Subcutaneous abdominal adipose tissue (tissue), 5 donors: ENCODE data around the gene ZNF423.

Experiments used
- H3K27ac ChIP-seq: one replicate; pipeline ENCODE4 v1.7.0; 2013; ENCODE audit warnings: low read depth, mild to moderate bottlenecking, inconsistent platforms, low read length, moderate library complexity
- H3K27me3 ChIP-seq, 5 donors: one replicate each; pipeline ENCODE4 v1.7.0; 2013; ENCODE audit warnings: low read length in 5 of 5, inconsistent platforms in 1 of 5; ENCODE audit not compliant: control insufficient read depth in 5 of 5, insufficient read depth in 4 of 5
- H3K36me3 ChIP-seq, 5 donors: one replicate each; pipeline ENCODE4 v1.7.0; 2013; ENCODE audit warnings: low read length in 5 of 5; ENCODE audit not compliant: control insufficient read depth in 5 of 5, insufficient read depth in 5 of 5
- H3K4me1 ChIP-seq, 5 donors: one replicate each; pipeline ENCODE4 v1.7.0; 2013; ENCODE audit warnings: low read length in 5 of 5, mild to moderate bottlenecking in 3 of 5, moderate library complexity in 1 of 5; ENCODE audit not compliant: control insufficient read depth in 5 of 5, insufficient read depth in 5 of 5
- H3K4me3 ChIP-seq, 5 donors: one replicate each; pipeline ENCODE4 v1.7.0; 2013; ENCODE audit warnings: low read length in 5 of 5, low read depth in 1 of 5
- H3K9ac ChIP-seq, 5 donors: one replicate each; pipeline ENCODE4 v1.7.0; 2013; ENCODE audit warnings: low read length in 5 of 5, mild to moderate bottlenecking in 4 of 5, moderate library complexity in 3 of 5
- H3K9me3 ChIP-seq, 5 donors: one replicate each; pipeline ENCODE4 v1.7.0; 2013; ENCODE audit warnings: low read length in 5 of 5; ENCODE audit not compliant: control insufficient read depth in 5 of 5
- donor health status: healthy.
- donor health status: healthy.
- donor health status: healthy.
- donor health status: healthy.
- donor health status: healthy.

The ZNF423 gene

DNA sequence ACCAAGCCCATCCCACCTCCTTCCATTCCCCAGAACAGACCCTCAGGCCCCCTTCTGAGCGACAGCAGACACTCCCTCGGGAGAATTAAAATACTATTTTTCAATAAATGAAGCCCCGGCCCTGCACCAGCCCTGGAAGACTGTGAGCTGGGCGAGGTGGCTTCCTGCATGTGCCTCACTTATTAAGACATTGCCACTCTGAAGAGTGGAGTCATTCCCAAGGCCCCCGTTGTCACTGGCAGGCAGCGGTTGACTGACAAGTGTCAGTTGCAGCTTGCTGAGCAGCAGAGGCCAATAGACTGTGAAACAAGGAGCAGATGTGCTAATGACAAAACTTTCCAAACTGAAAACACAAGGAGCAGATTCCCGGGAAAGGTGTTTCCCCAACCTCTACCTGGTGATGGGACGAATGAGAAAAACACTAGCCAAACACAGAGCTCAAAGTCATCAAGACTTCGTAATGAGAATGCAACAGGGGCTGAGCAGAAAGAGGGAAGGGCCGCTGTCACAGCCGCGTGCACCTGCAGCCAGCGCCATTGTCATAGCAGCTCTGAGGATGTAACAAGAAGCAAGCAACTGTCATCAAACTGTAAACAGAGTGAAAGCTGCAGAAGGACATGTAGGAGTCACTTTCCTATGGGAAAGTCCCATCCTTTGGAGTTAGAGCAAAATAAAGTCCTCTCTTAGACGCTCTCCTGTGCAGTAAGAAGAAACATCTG is 250.2 kb downstream of the ZNF423 start:
- Histone ChIP-seq H3K9me3 (no peaks in the 10 kb centered on the region), H3K9ac (no peak overlapping the region), H3K36me3 (peaks cover 0 to 4% (median 0%) of the 10 kb centered on the region in 5 donors), H3K4me1 (peaks cover 0 to 4% (median 0%) of the 10 kb centered on the region in 5 donors), H3K4me3 (no peak overlapping the region), H3K27ac (no peak overlapping the region), H3K27me3 (no peaks in the 10 kb centered on the region)

DNA sequence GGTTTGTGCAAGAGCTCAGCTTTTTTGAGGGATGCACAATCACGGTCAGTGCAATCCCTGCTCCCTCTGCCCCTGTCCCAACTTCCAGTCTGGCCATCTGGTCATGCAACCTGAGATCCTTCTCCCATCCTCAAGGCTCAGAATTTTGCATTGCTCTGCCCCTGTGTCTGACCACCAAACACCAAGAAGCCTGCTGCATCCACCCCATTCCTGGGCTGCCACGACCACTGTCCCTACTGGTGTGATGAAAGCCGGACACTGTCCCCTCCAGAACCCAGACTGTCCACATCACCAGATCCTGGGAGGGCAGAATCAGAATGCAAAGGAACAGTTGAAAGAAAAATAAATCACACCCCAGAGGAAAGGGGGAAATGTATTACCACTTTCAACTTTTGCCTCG is 251.3 kb downstream of the ZNF423 start:
- Histone ChIP-seq H3K4me3 (no peak overlapping the region), H3K9ac (no peak overlapping the region), H3K36me3 (peaks cover 0 to 4% (median 0%) of the 10 kb centered on the region in 5 donors), H3K4me1 (peaks cover 0 to 4% (median 0%) of the 10 kb centered on the region in 5 donors), H3K27me3 (no peaks in the 10 kb centered on the region), H3K9me3 (no peaks in the 10 kb centered on the region), H3K27ac (no peak overlapping the region)

DNA sequence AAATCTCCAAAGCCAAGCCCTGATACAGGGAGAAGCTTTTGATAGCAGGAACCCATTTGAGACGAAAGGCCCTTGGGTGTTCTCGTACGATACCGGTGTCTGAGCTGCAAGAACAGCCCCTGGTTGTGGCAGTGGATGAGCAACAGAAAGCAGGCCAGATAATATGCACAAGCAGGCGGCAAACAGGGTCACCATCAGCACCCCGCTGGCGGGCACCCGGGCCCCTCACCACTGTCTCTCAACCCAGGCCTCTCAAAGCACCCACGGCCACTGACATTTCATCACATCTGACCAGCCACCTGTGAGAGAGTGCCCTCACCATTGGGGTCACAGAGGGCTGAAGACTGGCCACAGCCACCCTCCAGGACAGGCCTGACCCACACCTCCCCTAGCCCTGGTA is 252.0 kb downstream of the ZNF423 start:
- no peak overlapping the region for H3K27ac ChIP-seq
- no peaks in the 10 kb centered on the region for H3K9me3 ChIP-seq
- H3K4me1 ChIP-seq = peaks cover 0 to 4% (median 0%) of the 10 kb centered on the region in 5 donors
- no peak overlapping the region for H3K9ac ChIP-seq
- no peaks in the 10 kb centered on the region for H3K27me3 ChIP-seq
- no peak overlapping the region for H3K4me3 ChIP-seq
- H3K36me3 ChIP-seq = peaks cover 0 to 4% (median 0%) of the 10 kb centered on the region in 5 donors

DNA sequence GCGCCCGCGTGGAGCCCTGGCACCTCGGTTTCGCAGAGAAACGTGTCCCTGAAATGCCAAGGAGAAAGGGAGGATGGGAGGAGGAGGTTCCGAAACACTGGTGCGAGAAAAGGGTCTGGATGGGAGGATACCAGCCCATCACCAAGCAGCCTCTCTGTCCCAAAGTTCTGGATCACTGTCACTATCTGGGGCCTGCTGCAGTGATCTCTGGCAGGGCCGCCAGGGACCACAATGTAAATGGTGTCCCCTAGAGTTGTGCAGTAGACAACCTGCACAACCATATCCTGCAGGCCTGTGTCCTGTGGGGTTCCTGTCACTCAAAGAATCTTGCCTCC is 253.0 kb downstream of the ZNF423 start:
- Histone ChIP-seq H3K36me3 (peaks cover 0 to 4% (median 0%) of the 10 kb centered on the region in 5 donors), H3K4me3 (no peak overlapping the region), H3K27ac (no peak overlapping the region), H3K4me1 (peaks cover 0 to 2% (median 0%) of the 10 kb centered on the region in 5 donors), H3K9ac (no peak overlapping the region), H3K27me3 (no peaks in the 10 kb centered on the region), H3K9me3 (no peaks in the 10 kb centered on the region)

DNA sequence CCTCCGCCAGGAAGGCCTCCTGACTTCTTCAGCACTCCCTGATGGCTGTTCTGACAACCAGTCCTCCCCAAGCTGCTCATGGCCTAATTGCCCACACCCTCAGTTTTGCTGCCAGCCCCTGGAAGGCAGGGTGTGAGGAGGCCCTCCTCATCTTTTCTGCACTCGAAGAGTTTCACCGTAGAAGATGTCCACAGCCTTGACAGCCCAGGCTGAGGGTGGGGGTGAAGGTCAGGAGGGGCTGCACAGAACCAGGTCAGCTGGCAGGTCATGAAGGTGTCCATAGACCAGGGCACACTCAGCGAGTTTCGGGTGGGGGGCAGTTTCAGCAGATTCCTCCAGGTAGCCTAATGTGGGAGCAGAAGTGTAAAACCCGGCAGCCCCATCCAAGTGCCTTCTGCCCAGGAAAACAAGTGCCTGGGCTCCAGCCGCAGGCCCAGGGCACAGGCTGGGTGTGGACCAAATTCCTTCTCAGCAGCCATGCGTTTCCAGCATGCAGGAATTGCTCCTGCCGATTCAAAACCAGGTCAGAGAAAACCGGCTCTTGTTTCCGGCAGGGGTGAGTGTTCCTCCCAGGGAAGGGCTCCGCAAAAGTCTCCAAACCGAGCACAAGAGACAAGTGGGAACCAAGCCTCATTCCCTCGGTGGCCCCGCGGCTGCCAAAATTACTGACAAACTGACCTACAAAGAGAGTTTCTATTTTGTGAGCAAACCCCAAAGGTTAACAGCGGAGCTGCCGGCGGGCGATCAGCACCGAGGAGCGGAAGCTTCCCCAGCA is 253.5 kb downstream of the ZNF423 start:
- Histone ChIP-seq H3K9me3 (no peaks in the 10 kb centered on the region), H3K27ac (no peak overlapping the region)

DNA sequence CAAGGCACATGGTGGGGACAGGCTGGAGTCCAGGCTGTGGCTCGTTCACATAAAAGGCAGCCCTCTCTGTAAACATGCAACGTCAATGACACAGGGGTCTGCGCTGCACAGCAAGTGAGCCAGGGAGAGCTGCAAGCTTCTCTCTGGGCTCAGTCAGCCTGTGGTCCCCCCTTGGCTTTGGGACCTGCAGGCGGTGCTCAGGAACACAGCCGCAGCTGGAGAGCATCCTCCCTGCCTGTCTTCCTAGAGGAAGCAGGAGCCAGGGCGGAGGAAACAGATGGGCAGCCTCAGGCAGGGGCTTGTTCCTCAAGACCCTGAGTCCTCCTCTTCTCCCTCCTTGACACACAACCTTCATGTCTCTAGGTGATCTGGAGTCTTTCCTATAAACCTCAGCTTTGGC is 254.3 kb downstream of the ZNF423 start:
- H3K9ac ChIP-seq = no peak overlapping the region
- H3K4me3 ChIP-seq = no peak overlapping the region
- H3K4me1 ChIP-seq = peaks cover 0 to 8% (median 5%) of the 10 kb centered on the region in 5 donors
- no peak overlapping the region for H3K27ac ChIP-seq
- H3K36me3 ChIP-seq = peaks cover 0 to 4% (median 0%) of the 10 kb centered on the region in 5 donors
- H3K9me3 ChIP-seq = no peaks in the 10 kb centered on the region
- H3K27me3 ChIP-seq = no peaks in the 10 kb centered on the region

More for the DNA sequence above, 253.5 kb downstream of the ZNF423 start:
- peaks cover 0 to 4% (median 0%) of the 10 kb centered on the region in 5 donors for H3K36me3 ChIP-seq
- H3K27me3 ChIP-seq = no peaks in the 10 kb centered on the region
- no peak overlapping the region for H3K9ac ChIP-seq
- H3K4me1 ChIP-seq = peaks cover 0 to 2% (median 0%) of the 10 kb centered on the region in 5 donors
- no peak overlapping the region for H3K4me3 ChIP-seq

GRCh38 chr16:49600976-49601375 is 254.9 kb downstream of the ZNF423 start:
- no peaks in the 10 kb centered on the region for H3K9me3 ChIP-seq
- H3K4me3 ChIP-seq = no peak overlapping the region
- no peak overlapping the region for H3K27ac ChIP-seq
- no peak overlapping the region for H3K9ac ChIP-seq
- no peaks in the 10 kb centered on the region for H3K27me3 ChIP-seq
- peaks cover 0 to 4% (median 0%) of the 10 kb centered on the region in 5 donors for H3K36me3 ChIP-seq
- H3K4me1 ChIP-seq = peaks cover 0 to 14% (median 9%) of the 10 kb centered on the region in 5 donors

DNA sequence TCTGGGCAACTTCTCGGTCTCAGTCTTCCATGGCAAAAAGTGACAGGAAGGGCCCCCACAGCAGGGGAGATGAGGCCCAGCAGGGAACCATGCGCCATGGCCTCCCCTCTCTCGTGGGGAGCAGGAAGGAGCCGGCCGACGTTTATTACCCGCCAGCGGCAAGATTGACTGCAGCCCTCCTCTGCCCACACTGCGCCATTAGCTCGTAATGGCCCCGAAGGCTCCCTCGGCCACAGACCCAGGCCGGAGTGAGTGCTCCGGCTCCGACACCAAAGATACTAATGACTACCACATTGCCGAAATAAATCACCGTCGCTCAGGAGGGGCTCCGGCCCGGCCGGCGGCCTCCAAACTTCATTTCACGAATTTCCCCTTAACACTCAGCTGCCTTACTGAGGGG is 255.4 kb downstream of the ZNF423 start:
- Histone ChIP-seq H3K27ac (no peak overlapping the region), H3K4me1 (peaks cover 0 to 15% (median 12%) of the 10 kb centered on the region in 5 donors), H3K36me3 (peaks cover 0 to 4% (median 0%) of the 10 kb centered on the region in 5 donors), H3K9ac (no peak overlapping the region), H3K4me3 (no peak overlapping the region), H3K27me3 (no peaks in the 10 kb centered on the region), H3K9me3 (no peaks in the 10 kb centered on the region)

- Histone ChIP-seq H3K9ac (no peak overlapping the region), H3K36me3 (peaks cover 0 to 4% (median 0%) of the 10 kb centered on the region in 5 donors), H3K4me3 (no peak overlapping the region), H3K9me3 (no peaks in the 10 kb centered on the region), H3K27ac (no peak overlapping the region), H3K27me3 (no peaks in the 10 kb centered on the region), H3K4me1 (peaks cover 0 to 21% (median 12%) of the 10 kb centered on the region in 5 donors)
These were observed 256.2 kb downstream of the ZNF423 start for GRCh38 chr16:49599704-49600103.

DNA sequence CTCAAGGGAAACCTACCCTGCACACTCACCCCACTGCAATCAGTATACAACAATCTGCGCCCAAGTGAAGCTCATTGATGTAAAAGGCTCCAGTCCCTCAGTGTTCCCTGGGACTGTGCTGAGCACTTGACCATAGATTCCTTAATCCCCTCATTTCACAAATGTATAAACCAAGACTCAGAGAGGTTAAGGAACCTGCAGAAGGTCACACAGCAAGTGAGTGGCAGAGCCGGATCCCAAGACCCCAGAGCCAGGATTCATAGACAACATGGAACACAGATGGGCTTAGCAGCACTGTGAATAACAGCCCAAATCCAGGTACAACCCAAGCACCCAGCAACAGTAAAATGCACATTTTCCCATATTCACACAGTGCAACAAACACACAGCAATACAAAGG is 256.6 kb downstream of the ZNF423 start:
- no peak overlapping the region for H3K4me3 ChIP-seq
- H3K36me3 ChIP-seq = peaks cover 0 to 4% (median 0%) of the 10 kb centered on the region in 5 donors
- no peaks in the 10 kb centered on the region for H3K9me3 ChIP-seq
- peaks cover 0 to 21% (median 12%) of the 10 kb centered on the region in 5 donors for H3K4me1 ChIP-seq
- H3K9ac ChIP-seq = no peak overlapping the region
- no peaks in the 10 kb centered on the region for H3K27me3 ChIP-seq
- no peak overlapping the region for H3K27ac ChIP-seq
